ENCODE measurements around the gene IFRD2.
A peak's percentile ranks its signal among the peaks of the same experiment; 100 is the strongest.

Gene IFRD2

GRCh38 chr3:50302095-50303012, 10.1 kb upstream of the IFRD2 start:
- no peak for DNase-seq (ENCODE audit: low read depth)

- DNase-seq (ENCODE audit: low read depth) = no peak
These were observed 8.5 kb upstream of the IFRD2 start for GRCh38 chr3:50300681-50301254.

GRCh38 chr3:50299929-50300680, 7.9 kb upstream of the IFRD2 start:
- DNase-seq (ENCODE audit: low read depth) = peak; percentile 43

GRCh38 chr3:50299638-50299928, 7.4 kb upstream of the IFRD2 start:
- DNase-seq (ENCODE audit: low read depth) = no peak

GRCh38 chr3:50298836-50299637, 6.8 kb upstream of the IFRD2 start, which contains the start of the genes HYAL3 and NAA80:
HYAL3 (minus strand) TSS chr3:50299405; CDS start chr3:50295602, 3,803 bp downstream.
NAA80 (minus strand) TSS chr3:50299405; CDS start chr3:50297463, 1,942 bp downstream.
- peak; percentile 90 for DNase-seq (ENCODE audit: low read depth)

GRCh38 chr3:50297896-50298725, 5.9 kb upstream of the IFRD2 start:
- DNase-seq (ENCODE audit: low read depth) = no peak

- DNase-seq (ENCODE audit: low read depth) = no peak
These were observed 5.2 kb upstream of the IFRD2 start for GRCh38 chr3:50297384-50297775.

- DNase-seq (ENCODE audit: low read depth) = no peak
These were observed 4.6 kb upstream of the IFRD2 start for GRCh38 chr3:50296721-50297383.

- no peak for DNase-seq (ENCODE audit: low read depth)
These were observed 3.6 kb upstream of the IFRD2 start for GRCh38 chr3:50295553-50296431.

- no peak for DNase-seq (ENCODE audit: low read depth)
These were observed 2.5 kb upstream of the IFRD2 start for GRCh38 chr3:50294492-50295403.

- DNase-seq (ENCODE audit: low read depth) = no peak
These were observed 1.9 kb upstream of the IFRD2 start for GRCh38 chr3:50294089-50294488.

GRCh38 chr3:50293079-50293801, 1.0 kb upstream of the IFRD2 start:
- no peak for DNase-seq (ENCODE audit: low read depth)

GRCh38 chr3:50290161-50290641, 2.0 kb downstream of the IFRD2 start:
- no peak for DNase-seq (ENCODE audit: low read depth)

- no peak for DNase-seq (ENCODE audit: low read depth)
These were observed 3.1 kb downstream of the IFRD2 start for GRCh38 chr3:50289130-50289529.

- no peak for DNase-seq (ENCODE audit: low read depth)
These were observed 3.7 kb downstream of the IFRD2 start for GRCh38 chr3:50288387-50289007.

- no peak for DNase-seq (ENCODE audit: low read depth)
These were observed 5.0 kb downstream of the IFRD2 start for GRCh38 chr3:50287262-50287661.

All from GM04503 (cell line).